ENCODE results near the gene KRTAP4-8. TPM values are rescaled to one million over a fixed set of nuclear protein-coding genes. Genes with fewer than 3 reads are reported as not detected.
A peak's percentile ranks its signal among the peaks of the same experiment; 100 is the strongest.
"Not testable (repeated sequence)": the region's sequence is repeated elsewhere in the genome, so short reads cannot be mapped to it uniquely, and the experiment has no call there.

KRTAP4-8 gene
- total and polyA plus RNA-seq, 2 of the 13 experiments (the other 11 are each of a cell fraction or from before 2014, with no cell fraction given), result not detected

DNA sequence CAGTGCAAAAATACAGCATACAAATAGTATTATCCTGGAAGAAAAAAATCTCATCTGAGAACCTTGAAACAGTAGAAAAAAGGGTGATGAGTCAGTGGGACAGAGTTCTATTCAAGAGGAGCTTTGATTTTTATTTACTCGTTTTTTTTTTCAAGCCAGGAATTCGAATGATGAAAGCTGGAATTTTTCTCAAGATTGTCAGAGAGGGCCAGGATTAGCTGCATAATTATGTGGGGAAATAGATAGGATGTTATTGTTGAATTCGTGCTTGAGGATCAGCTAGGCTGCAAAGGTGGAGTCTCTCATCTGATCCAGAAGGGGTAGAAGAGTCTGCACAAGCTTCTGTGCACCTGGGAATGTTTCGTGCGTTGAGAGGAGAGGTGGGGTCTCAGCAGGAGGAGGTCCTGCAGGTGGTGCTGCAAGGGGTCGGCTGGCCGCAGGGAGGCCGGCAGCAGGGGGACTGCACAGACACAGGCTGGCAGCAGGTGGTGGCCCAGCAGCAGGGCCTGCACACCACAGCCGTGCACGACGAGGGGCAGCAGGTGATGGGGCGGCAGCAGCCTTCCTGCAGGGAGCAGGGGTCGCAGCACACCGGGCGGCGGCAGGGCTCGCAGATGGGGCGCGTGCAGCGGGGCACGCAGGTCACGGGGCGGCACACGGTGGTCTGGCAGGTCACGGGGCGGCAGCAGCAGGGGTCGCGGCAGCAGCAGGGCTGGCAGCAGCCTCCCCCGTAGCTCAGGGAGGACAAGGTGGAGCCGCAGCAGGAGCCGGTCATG is 38.5 kb downstream of the KRTAP4-8 start (continued):
- TF ChIP-seq, protein P1, sequence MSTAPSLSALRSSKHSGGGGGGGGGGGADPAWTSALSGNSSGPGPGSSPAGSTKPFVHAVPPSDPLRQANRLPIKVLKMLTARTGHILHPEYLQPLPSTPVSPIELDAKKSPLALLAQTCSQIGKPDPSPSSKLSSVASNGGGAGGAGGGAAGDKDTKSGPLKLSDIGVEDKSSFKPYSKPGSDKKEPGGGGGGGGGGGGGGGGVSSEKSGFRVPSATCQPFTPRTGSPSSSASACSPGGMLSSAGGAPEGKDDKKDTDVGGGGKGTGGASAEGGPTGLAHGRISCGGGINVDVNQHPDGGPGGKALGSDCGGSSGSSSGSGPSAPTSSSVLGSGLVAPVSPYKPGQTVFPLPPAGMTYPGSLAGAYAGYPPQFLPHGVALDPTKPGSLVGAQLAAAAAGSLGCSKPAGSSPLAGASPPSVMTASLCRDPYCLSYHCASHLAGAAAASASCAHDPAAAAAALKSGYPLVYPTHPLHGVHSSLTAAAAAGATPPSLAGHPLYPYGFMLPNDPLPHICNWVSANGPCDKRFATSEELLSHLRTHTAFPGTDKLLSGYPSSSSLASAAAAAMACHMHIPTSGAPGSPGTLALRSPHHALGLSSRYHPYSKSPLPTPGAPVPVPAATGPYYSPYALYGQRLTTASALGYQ (CRISPR knock-in tag; IDR thresholded peaks at IDR 0.05), result peak; percentile 91; the same call in 1 of the 2 replicates
- TF ChIP-seq ELF3 (CRISPR knock-in tag; IDR thresholded peaks at IDR 0.05) (peak; percentile 69; the same call in 1 of the 2 replicates), FOXP1 (IDR thresholded peaks at IDR 0.05) (peak; percentile 74), FOXP1 (CRISPR knock-in tag; IDR thresholded peaks at IDR 0.05) (peak; percentile 72), THAP11 (CRISPR knock-in tag; IDR thresholded peaks at IDR 0.05) (0 out of 2 replicates have a peak, but pooled peaks have one; percentile 18), PHF5A (CRISPR knock-in tag; IDR thresholded peaks at IDR 0.05; ENCODE audit: low read depth, unreplicated experiment) (peak; percentile 35), TCF7 (IDR thresholded peaks at IDR 0.05; ENCODE audit: low read depth) (peak; percentile 97), TCF7L2 (IDR thresholded peaks at IDR 0.05; ENCODE audit: low read depth, low read length) (peak; percentile 81), CEBPG (CRISPR knock-in tag; IDR thresholded peaks at IDR 0.05) (peak; percentile 59), RNF2 (conservative IDR thresholded peaks at IDR 0.05; ENCODE audit: low read depth) (0 out of 2 replicates have a peak, but pooled peaks have one; percentile 51), MAFK (conservative IDR thresholded peaks at IDR 0.05 in 1 of 2, IDR thresholded peaks at IDR 0.05 in 1 of 2; ENCODE audit: low read length in 2 of 2) (peak in 1 of 2 experiments; percentile 28; a peak in 1 of 4 replicates), NR2F6 (IDR thresholded peaks at IDR 0.05) (peak; percentile 62), NR2F6 (CRISPR knock-in tag; IDR thresholded peaks at IDR 0.05) (peak; percentile 50; the same call in 1 of the 2 replicates), NCOA2 (CRISPR knock-in tag; IDR thresholded peaks at IDR 0.05) (peak; percentile 94), GATAD2A (CRISPR knock-in tag; IDR thresholded peaks at IDR 0.05) (peak; percentile 80), BCL6 (CRISPR knock-in tag; IDR thresholded peaks at IDR 0.05) (peak; percentile 56; the same call in 1 of the 2 replicates), MIXL1 (CRISPR knock-in tag; IDR thresholded peaks at IDR 0.05) (peak; percentile 78), CEBPB (IDR thresholded peaks at IDR 0.05; ENCODE audit: borderline replicate concordance, low read depth, low read length) (peak; percentile 11; the same call in 1 of the 2 replicates), FOXA1 (CRISPR knock-in tag; IDR thresholded peaks at IDR 0.05) (0 out of 2 replicates have a peak, but pooled peaks have one; percentile 60), ARID5B (CRISPR knock-in tag; IDR thresholded peaks at IDR 0.05) (peak; percentile 99), GATA4 (IDR thresholded peaks at IDR 0.05; ENCODE audit: borderline replicate concordance, low read depth) (peak; percentile 90; the same call in 1 of the 2 replicates), ZSCAN29 (CRISPR knock-in tag; conservative IDR thresholded peaks at IDR 0.05) (peak; percentile 63; the same call in 1 of the 2 replicates), ZNF768 (CRISPR knock-in tag; IDR thresholded peaks at IDR 0.05) (peak; percentile 24; the same call in 1 of the 2 replicates), RARA (CRISPR knock-in tag; IDR thresholded peaks at IDR 0.05) (peak; percentile 81)
- TF ChIP-seq, protein P2, sequence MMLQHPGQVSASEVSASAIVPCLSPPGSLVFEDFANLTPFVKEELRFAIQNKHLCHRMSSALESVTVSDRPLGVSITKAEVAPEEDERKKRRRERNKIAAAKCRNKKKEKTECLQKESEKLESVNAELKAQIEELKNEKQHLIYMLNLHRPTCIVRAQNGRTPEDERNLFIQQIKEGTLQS (CRISPR knock-in tag; IDR thresholded peaks at IDR 0.05), result peak; percentile 71
- TF ChIP-seq FOXA1 (IDR thresholded peaks at IDR 0.05), result not testable (repeated sequence)

Measured in HepG2 (cell line).